ENCODE data around the gene TMEM229A. TPM values are rescaled to one million over a fixed set of nuclear protein-coding genes. Genes with fewer than 3 reads are reported as not detected.
"Not testable (repeated sequence)": the region's sequence is repeated elsewhere in the genome, so short reads cannot be mapped to it uniquely, and the experiment has no call there.

The TMEM229A gene
- polyA plus RNA-seq, 4 donors, result 1.6 to 14.0 (median 2.4) TPM

GRCh38 chr7:124041439-124041838, 8.6 kb upstream of the TMEM229A start:
- Histone ChIP-seq H3K4me3 (ENCODE audit: low read depth in 1 of 3, low read length in 3 of 3) (no peak overlapping the region), H3K36me3 (ENCODE audit: control insufficient read depth in 3 of 3, insufficient read depth in 2 of 3, low read depth in 1 of 3, low read length in 3 of 3) (no peaks in the 10 kb centered on the region), H3K27me3 (ENCODE audit: control insufficient read depth in 3 of 3, insufficient read depth in 3 of 3, low read length in 3 of 3) (no peaks in the 10 kb centered on the region), H3K4me1 (ENCODE audit: control insufficient read depth in 3 of 3, insufficient read depth in 2 of 3, low read depth in 1 of 3, low read length in 2 of 3) (peaks cover 2 to 14% (median 4%) of the 10 kb centered on the region in 3 donors), H3K27ac (ENCODE audit: low read depth in 1 of 3, low read length in 2 of 3) (no peak overlapping the region), H3K9me3 (ENCODE audit: control insufficient read depth in 2 of 2, insufficient read depth in 1 of 2, low read depth in 1 of 2, low read length in 1 of 2) (no peaks in the 10 kb centered on the region)
- no peak for FAIRE-seq
- DNase-seq, result no peak
- 22 to 53% (median 34%) methylated on average over 2 of the region's 2 CpGs for WGBS, 3 donors

- not testable (repeated sequence) for H3K4me3 ChIP-seq (ENCODE audit: low read depth in 1 of 3, low read length in 3 of 3); H3K9me3 ChIP-seq (ENCODE audit: control insufficient read depth in 2 of 2, insufficient read depth in 1 of 2, low read depth in 1 of 2, low read length in 1 of 2); H3K27ac ChIP-seq (ENCODE audit: low read depth in 1 of 3, low read length in 2 of 3); H3K36me3 ChIP-seq (ENCODE audit: control insufficient read depth in 3 of 3, insufficient read depth in 2 of 3, low read depth in 1 of 3, low read length in 3 of 3); FAIRE-seq
- H3K27me3 ChIP-seq (ENCODE audit: control insufficient read depth in 3 of 3, insufficient read depth in 3 of 3, low read length in 3 of 3), result peaks cover 0 to 12% (median 3%) of the 10 kb centered on the region in 3 donors
- DNase-seq, result peak in 1 of 2 donors; percentile 62
- H3K4me1 ChIP-seq (ENCODE audit: control insufficient read depth in 3 of 3, insufficient read depth in 2 of 3, low read depth in 1 of 3, low read length in 2 of 3), result peaks cover 2 to 14% (median 2%) of the 10 kb centered on the region in 3 donors
- WGBS, 3 donors, result 11 to 51% (median 21%) methylated on average over 5 of the region's 5 CpGs
These were observed 5.0 kb upstream of the TMEM229A start for GRCh38 chr7:124037902-124038301.

GRCh38 chr7:124035706-124036105, 2.8 kb upstream of the TMEM229A start:
- H3K27me3 ChIP-seq (ENCODE audit: control insufficient read depth in 3 of 3, insufficient read depth in 3 of 3, low read length in 3 of 3), result peaks cover 0 to 12% (median 5%) of the 10 kb centered on the region in 3 donors
- FAIRE-seq (no peak), DNase-seq (no peak)
- H3K9me3 ChIP-seq (ENCODE audit: control insufficient read depth in 2 of 2, insufficient read depth in 1 of 2, low read depth in 1 of 2, low read length in 1 of 2), result no peaks in the 10 kb centered on the region
- no peak overlapping the region for H3K27ac ChIP-seq (ENCODE audit: low read depth in 1 of 3, low read length in 2 of 3)
- 83 to 90% (median 86%) methylated on average over 3 of the region's 3 CpGs for WGBS, 3 donors
- peaks cover 2 to 18% (median 2%) of the 10 kb centered on the region in 3 donors for H3K4me1 ChIP-seq (ENCODE audit: control insufficient read depth in 3 of 3, insufficient read depth in 2 of 3, low read depth in 1 of 3, low read length in 2 of 3)
- H3K4me3 ChIP-seq (ENCODE audit: low read depth in 1 of 3, low read length in 3 of 3), result no peak overlapping the region
- no peaks in the 10 kb centered on the region for H3K36me3 ChIP-seq (ENCODE audit: control insufficient read depth in 3 of 3, insufficient read depth in 2 of 3, low read depth in 1 of 3, low read length in 3 of 3)

- FAIRE-seq (no peak), DNase-seq (no peak)
- Histone ChIP-seq H3K27ac (ENCODE audit: low read depth in 1 of 3, low read length in 2 of 3) (no peak overlapping the region), H3K4me3 (ENCODE audit: low read depth in 1 of 3, low read length in 3 of 3) (no peak overlapping the region), H3K9me3 (ENCODE audit: control insufficient read depth in 2 of 2, insufficient read depth in 1 of 2, low read depth in 1 of 2, low read length in 1 of 2) (no peaks in the 10 kb centered on the region), H3K27me3 (ENCODE audit: control insufficient read depth in 3 of 3, insufficient read depth in 3 of 3, low read length in 3 of 3) (peaks cover 0 to 12% (median 9%) of the 10 kb centered on the region in 3 donors), H3K4me1 (ENCODE audit: control insufficient read depth in 3 of 3, insufficient read depth in 2 of 3, low read depth in 1 of 3, low read length in 2 of 3) (peaks cover 2 to 23% (median 2%) of the 10 kb centered on the region in 3 donors), H3K36me3 (ENCODE audit: control insufficient read depth in 3 of 3, insufficient read depth in 2 of 3, low read depth in 1 of 3, low read length in 3 of 3) (no peaks in the 10 kb centered on the region)
- 63 to 81% (median 80%) methylated on average over 1 of the region's 1 CpG for WGBS, 3 donors
These were observed 1.9 kb upstream of the TMEM229A start for GRCh38 chr7:124034754-124035100.

- Histone ChIP-seq H3K36me3 (ENCODE audit: control insufficient read depth in 3 of 3, insufficient read depth in 2 of 3, low read depth in 1 of 3, low read length in 3 of 3) (no peaks in the 10 kb centered on the region), H3K4me3 (ENCODE audit: low read depth in 1 of 3, low read length in 3 of 3) (peak overlapping the region in 2 of 3 donors; percentile 37 to 73), H3K4me1 (ENCODE audit: control insufficient read depth in 3 of 3, insufficient read depth in 2 of 3, low read depth in 1 of 3, low read length in 2 of 3) (peaks cover 2 to 25% (median 2%) of the 10 kb centered on the region in 3 donors), H3K9me3 (ENCODE audit: control insufficient read depth in 2 of 2, insufficient read depth in 1 of 2, low read depth in 1 of 2, low read length in 1 of 2) (no peaks in the 10 kb centered on the region), H3K27me3 (ENCODE audit: control insufficient read depth in 3 of 3, insufficient read depth in 3 of 3, low read length in 3 of 3) (peaks cover 0 to 12% (median 11%) of the 10 kb centered on the region in 3 donors), H3K27ac (ENCODE audit: low read depth in 1 of 3, low read length in 2 of 3) (no peak overlapping the region)
- DNase-seq (no peak), FAIRE-seq (no peak)
- 47 to 50% (median 49%) methylated on average over 16 of the region's 16 CpGs for WGBS, 3 donors
These were observed 1.2 kb upstream of the TMEM229A start for GRCh38 chr7:124033807-124034753.

- FAIRE-seq (no peak), DNase-seq (peak in 1 of 2 donors; percentile 64)
- Histone ChIP-seq H3K27ac (ENCODE audit: low read depth in 1 of 3, low read length in 2 of 3) (peak overlapping the region in 1 of 3 donors; percentile 35), H3K9me3 (ENCODE audit: control insufficient read depth in 2 of 2, insufficient read depth in 1 of 2, low read depth in 1 of 2, low read length in 1 of 2) (no peaks in the 10 kb centered on the region), H3K4me3 (ENCODE audit: low read depth in 1 of 3, low read length in 3 of 3) (peak overlapping the region; percentile 30 to 73 (median 37)), H3K36me3 (ENCODE audit: control insufficient read depth in 3 of 3, insufficient read depth in 2 of 3, low read depth in 1 of 3, low read length in 3 of 3) (no peaks in the 10 kb centered on the region), H3K27me3 (ENCODE audit: control insufficient read depth in 3 of 3, insufficient read depth in 3 of 3, low read length in 3 of 3) (peaks cover 0 to 12% (median 11%) of the 10 kb centered on the region in 3 donors), H3K4me1 (ENCODE audit: control insufficient read depth in 3 of 3, insufficient read depth in 2 of 3, low read depth in 1 of 3, low read length in 2 of 3) (peaks cover 2 to 20% (median 2%) of the 10 kb centered on the region in 3 donors)
- WGBS, 3 donors, result 2 to 7% (median 2%) methylated on average over 39 to 70 of the region's 70 CpGs
These were observed 384 bp upstream of the TMEM229A start for GRCh38 chr7:124033095-124033806.

- FAIRE-seq (no peak), DNase-seq (peak in 1 of 2 donors; percentile 39)
- 2% methylated on average over 17 to 22 of the region's 22 CpGs for WGBS, 3 donors
- Histone ChIP-seq H3K4me3 (ENCODE audit: low read depth in 1 of 3, low read length in 3 of 3) (peak overlapping the region in 2 of 3 donors; percentile 64 to 73), H3K27me3 (ENCODE audit: control insufficient read depth in 3 of 3, insufficient read depth in 3 of 3, low read length in 3 of 3) (peaks cover 0 to 12% (median 11%) of the 10 kb centered on the region in 3 donors), H3K4me1 (ENCODE audit: control insufficient read depth in 3 of 3, insufficient read depth in 2 of 3, low read depth in 1 of 3, low read length in 2 of 3) (peaks cover 0 to 17% (median 0%) of the 10 kb centered on the region in 3 donors), H3K9me3 (ENCODE audit: control insufficient read depth in 2 of 2, insufficient read depth in 1 of 2, low read depth in 1 of 2, low read length in 1 of 2) (no peaks in the 10 kb centered on the region), H3K27ac (ENCODE audit: low read depth in 1 of 3, low read length in 2 of 3) (peak overlapping the region in 2 of 3 donors; percentile 9 to 50), H3K36me3 (ENCODE audit: control insufficient read depth in 3 of 3, insufficient read depth in 2 of 3, low read depth in 1 of 3, low read length in 3 of 3) (no peaks in the 10 kb centered on the region)
These were observed 948 bp downstream of the TMEM229A start for GRCh38 chr7:124031919-124032318.

GRCh38 chr7:124031406-124031805, 1.5 kb downstream of the TMEM229A start:
- 8 to 23% (median 22%) methylated on average over 8 of the region's 8 CpGs for WGBS, 3 donors
- Histone ChIP-seq H3K36me3 (ENCODE audit: control insufficient read depth in 3 of 3, insufficient read depth in 2 of 3, low read depth in 1 of 3, low read length in 3 of 3) (no peaks in the 10 kb centered on the region), H3K4me1 (ENCODE audit: control insufficient read depth in 3 of 3, insufficient read depth in 2 of 3, low read depth in 1 of 3, low read length in 2 of 3) (peaks cover 0 to 17% (median 0%) of the 10 kb centered on the region in 3 donors), H3K27me3 (ENCODE audit: control insufficient read depth in 3 of 3, insufficient read depth in 3 of 3, low read length in 3 of 3) (peaks cover 0 to 12% (median 11%) of the 10 kb centered on the region in 3 donors), H3K9me3 (ENCODE audit: control insufficient read depth in 2 of 2, insufficient read depth in 1 of 2, low read depth in 1 of 2, low read length in 1 of 2) (no peaks in the 10 kb centered on the region), H3K27ac (ENCODE audit: low read depth in 1 of 3, low read length in 2 of 3) (no peak overlapping the region), H3K4me3 (ENCODE audit: low read depth in 1 of 3, low read length in 3 of 3) (peak overlapping the region in 1 of 3 donors; percentile 64)
- FAIRE-seq (no peak), DNase-seq (no peak)
